ENCODE measurements around the gene OOSP4B. TPM values are rescaled to one million over a fixed set of nuclear protein-coding genes. Genes with fewer than 3 reads are reported as not detected.

The OOSP4B gene
- total RNA-seq, 3 donors from 2014 or later (not counting 1 experiment from before 2014, with no cell fraction given) = not detected

DNA sequence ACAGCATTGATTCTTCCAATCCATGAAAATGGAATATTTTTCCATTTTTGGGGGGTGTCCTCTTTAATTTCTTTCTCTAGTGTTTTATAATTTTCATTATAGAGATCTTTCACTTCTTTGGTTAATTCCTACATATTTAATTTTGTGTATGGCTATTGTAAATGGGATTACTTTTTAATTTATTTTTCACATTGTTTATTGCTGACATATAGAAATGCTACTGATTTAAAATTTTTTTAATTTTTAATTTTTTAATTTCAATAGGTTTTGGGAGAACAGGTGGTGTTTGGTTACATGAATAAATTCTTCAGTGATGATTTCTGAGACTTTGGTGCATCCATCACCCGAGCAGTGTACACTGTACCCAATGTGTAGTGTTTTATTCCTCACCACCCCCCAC is 26.6 kb upstream of the OOSP4B start:
- Mint-ChIP-seq H3K4me3 (no peak overlapping the region), H3K27me3 (ENCODE audit: low read depth in 2 of 2) (peaks cover 0 to 8% of the 10 kb centered on the region in 2 donors), H3K36me3 (peaks cover 8% of the 10 kb centered on the region), H3K4me1 (no peaks in the 10 kb centered on the region), H3K27ac (no peak overlapping the region), H3K9me3 (peaks cover 3 to 12% of the 10 kb centered on the region in 2 donors)
- Histone ChIP-seq H3K4me1 (ENCODE audit: control insufficient read depth, insufficient read depth, low read length) (no peaks in the 10 kb centered on the region), H3K27ac (ENCODE audit: low read length) (no peak overlapping the region), H3K27me3 (ENCODE audit: control insufficient read depth, insufficient read depth, low read length) (no peaks in the 10 kb centered on the region), H3K36me3 (ENCODE audit: control insufficient read depth, insufficient read depth, low read length) (no peaks in the 10 kb centered on the region), H3K4me3 (ENCODE audit: low read length) (no peak overlapping the region), H3K9me3 (ENCODE audit: control insufficient read depth, insufficient read depth, low read length) (no peaks in the 10 kb centered on the region)
- intact Hi-C loops (cut with micrococcal nuclease) = no loop called here
- WGBS (ENCODE audit: insufficient coverage) = 78% methylated on average over 1 of the region's 1 CpG
- no peak for DNase-seq
- TF ChIP-seq, protein P1, sequence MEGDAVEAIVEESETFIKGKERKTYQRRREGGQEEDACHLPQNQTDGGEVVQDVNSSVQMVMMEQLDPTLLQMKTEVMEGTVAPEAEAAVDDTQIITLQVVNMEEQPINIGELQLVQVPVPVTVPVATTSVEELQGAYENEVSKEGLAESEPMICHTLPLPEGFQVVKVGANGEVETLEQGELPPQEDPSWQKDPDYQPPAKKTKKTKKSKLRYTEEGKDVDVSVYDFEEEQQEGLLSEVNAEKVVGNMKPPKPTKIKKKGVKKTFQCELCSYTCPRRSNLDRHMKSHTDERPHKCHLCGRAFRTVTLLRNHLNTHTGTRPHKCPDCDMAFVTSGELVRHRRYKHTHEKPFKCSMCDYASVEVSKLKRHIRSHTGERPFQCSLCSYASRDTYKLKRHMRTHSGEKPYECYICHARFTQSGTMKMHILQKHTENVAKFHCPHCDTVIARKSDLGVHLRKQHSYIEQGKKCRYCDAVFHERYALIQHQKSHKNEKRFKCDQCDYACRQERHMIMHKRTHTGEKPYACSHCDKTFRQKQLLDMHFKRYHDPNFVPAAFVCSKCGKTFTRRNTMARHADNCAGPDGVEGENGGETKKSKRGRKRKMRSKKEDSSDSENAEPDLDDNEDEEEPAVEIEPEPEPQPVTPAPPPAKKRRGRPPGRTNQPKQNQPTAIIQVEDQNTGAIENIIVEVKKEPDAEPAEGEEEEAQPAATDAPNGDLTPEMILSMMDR (IDR thresholded peaks at IDR 0.05) = no peak
- ATAC-seq = no peak

- intact Hi-C loops (cut with micrococcal nuclease) = no loop called here
- H3K4me3 Mint-ChIP-seq = no peak overlapping the region
Observed at GRCh38 chr11:59992425-59992824, 24.6 kb upstream of the OOSP4B start.

GRCh38 chr11:59997800-59998199 is 19.2 kb upstream of the OOSP4B start:
- H3K9me3 ChIP-seq (ENCODE audit: control insufficient read depth, insufficient read depth, low read length) = no peaks in the 10 kb centered on the region
- no peaks in the 10 kb centered on the region for H3K4me1 ChIP-seq (ENCODE audit: control insufficient read depth, insufficient read depth, low read length)
- Mint-ChIP-seq H3K27me3 (ENCODE audit: low read depth in 2 of 2) (peaks cover 7 to 17% of the 10 kb centered on the region in 2 donors), H3K36me3 (peaks cover 8% of the 10 kb centered on the region), H3K9me3 (peaks cover 0 to 6% of the 10 kb centered on the region in 2 donors), H3K4me3 (no peak overlapping the region), H3K27ac (no peak overlapping the region), H3K4me1 (no peaks in the 10 kb centered on the region)
- DNase-seq (no peak), ATAC-seq (no peak)
- TF ChIP-seq, protein P1 (IDR thresholded peaks at IDR 0.05) = no peak
- H3K36me3 ChIP-seq (ENCODE audit: control insufficient read depth, insufficient read depth, low read length) = no peaks in the 10 kb centered on the region
- H3K27ac ChIP-seq (ENCODE audit: low read length) = no peak overlapping the region
- intact Hi-C loops (cut with micrococcal nuclease) = no loop called here
- WGBS (ENCODE audit: insufficient coverage) = 78% methylated on average over 1 of the region's 2 CpGs
- H3K27me3 ChIP-seq (ENCODE audit: control insufficient read depth, insufficient read depth, low read length) = no peaks in the 10 kb centered on the region
- no peak overlapping the region for H3K4me3 ChIP-seq (ENCODE audit: low read length)

More at GRCh38 chr11:59992425-59992824, 24.6 kb upstream of the OOSP4B start:
- no peak for ATAC-seq
- H3K27ac ChIP-seq (ENCODE audit: low read length) = no peak overlapping the region
- peaks cover 3 to 12% of the 10 kb centered on the region in 2 donors for H3K9me3 Mint-ChIP-seq
- H3K36me3 ChIP-seq (ENCODE audit: control insufficient read depth, insufficient read depth, low read length) = no peaks in the 10 kb centered on the region
- H3K27me3 ChIP-seq (ENCODE audit: control insufficient read depth, insufficient read depth, low read length) = no peaks in the 10 kb centered on the region
- 19% methylated on average over 5 of the region's 5 CpGs for WGBS (ENCODE audit: insufficient coverage)
- peaks cover 8% of the 10 kb centered on the region for H3K36me3 Mint-ChIP-seq
- DNase-seq = no peak
- no peaks in the 10 kb centered on the region for H3K4me1 ChIP-seq (ENCODE audit: control insufficient read depth, insufficient read depth, low read length)
- H3K27ac Mint-ChIP-seq = no peak overlapping the region
- TF ChIP-seq, protein P1 (IDR thresholded peaks at IDR 0.05) = no peak
- peaks cover 8 to 10% of the 10 kb centered on the region in 2 donors for H3K27me3 Mint-ChIP-seq (ENCODE audit: low read depth in 2 of 2)
- H3K4me1 Mint-ChIP-seq = no peaks in the 10 kb centered on the region
- no peaks in the 10 kb centered on the region for H3K9me3 ChIP-seq (ENCODE audit: control insufficient read depth, insufficient read depth, low read length)
- H3K4me3 ChIP-seq (ENCODE audit: low read length) = no peak overlapping the region

DNA sequence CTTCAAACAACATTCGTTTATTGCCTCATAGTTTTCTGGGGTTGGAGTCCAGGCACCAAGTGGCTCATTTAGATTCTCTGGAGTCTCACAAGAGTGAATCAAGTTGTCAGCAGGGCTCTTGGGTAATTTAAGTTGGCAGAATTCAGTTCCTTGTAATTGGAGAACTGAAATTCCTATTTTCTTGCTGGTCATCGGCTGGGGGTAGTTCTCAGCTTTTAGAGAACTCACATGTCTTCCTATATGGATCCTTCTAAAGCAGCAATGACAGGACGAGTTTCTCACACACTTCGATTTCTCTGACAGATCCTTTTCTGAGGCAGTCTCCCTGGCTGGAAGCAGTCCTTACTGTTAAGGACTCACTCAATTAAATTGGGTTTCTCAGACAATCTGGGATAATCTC is 17.3 kb upstream of the OOSP4B start:
- DNase-seq (no peak), ATAC-seq (no peak)
- H3K27me3 ChIP-seq (ENCODE audit: control insufficient read depth, insufficient read depth, low read length) = no peaks in the 10 kb centered on the region
- Mint-ChIP-seq H3K9me3 (peaks cover 0 to 5% of the 10 kb centered on the region in 2 donors), H3K4me3 (no peak overlapping the region), H3K27me3 (ENCODE audit: low read depth in 2 of 2) (peaks cover 12 to 25% of the 10 kb centered on the region in 2 donors), H3K36me3 (peaks cover 2% of the 10 kb centered on the region), H3K27ac (no peak overlapping the region), H3K4me1 (no peaks in the 10 kb centered on the region)
- H3K36me3 ChIP-seq (ENCODE audit: control insufficient read depth, insufficient read depth, low read length) = no peaks in the 10 kb centered on the region
- WGBS (ENCODE audit: insufficient coverage) = 82% methylated on average over 4 of the region's 4 CpGs
- TF ChIP-seq, protein P1 (IDR thresholded peaks at IDR 0.05) = no peak
- intact Hi-C loops (cut with micrococcal nuclease) = no loop called here
- H3K9me3 ChIP-seq (ENCODE audit: control insufficient read depth, insufficient read depth, low read length) = no peaks in the 10 kb centered on the region
- H3K27ac ChIP-seq (ENCODE audit: low read length) = no peak overlapping the region
- no peak overlapping the region for H3K4me3 ChIP-seq (ENCODE audit: low read length)
- no peaks in the 10 kb centered on the region for H3K4me1 ChIP-seq (ENCODE audit: control insufficient read depth, insufficient read depth, low read length)
